GM23248 (cell line): ENCODE results near the gene VWA8.

ENCODE experiments used
- EZH2 ChIP-seq: fragments of 200-600 bp; sonication (generic); IDR thresholded peaks from 2 replicates; pipeline ENCODE4 v1.6.1; 2018; ENCODE audit warnings: antibody characterized with exemption, mild to moderate bottlenecking; ENCODE audit not compliant: insufficient read depth, poor library complexity, severe bottlenecking
- EZH2phosphoT487 ChIP-seq: fragments of 200-600 bp; sonication (generic); IDR thresholded peaks from 2 replicates; pipeline ENCODE4 v1.6.1; 2018; ENCODE audit warnings: antibody characterized with exemption, moderate library complexity, mild to moderate bottlenecking, low read depth; ENCODE audit not compliant: insufficient read depth

DNA sequence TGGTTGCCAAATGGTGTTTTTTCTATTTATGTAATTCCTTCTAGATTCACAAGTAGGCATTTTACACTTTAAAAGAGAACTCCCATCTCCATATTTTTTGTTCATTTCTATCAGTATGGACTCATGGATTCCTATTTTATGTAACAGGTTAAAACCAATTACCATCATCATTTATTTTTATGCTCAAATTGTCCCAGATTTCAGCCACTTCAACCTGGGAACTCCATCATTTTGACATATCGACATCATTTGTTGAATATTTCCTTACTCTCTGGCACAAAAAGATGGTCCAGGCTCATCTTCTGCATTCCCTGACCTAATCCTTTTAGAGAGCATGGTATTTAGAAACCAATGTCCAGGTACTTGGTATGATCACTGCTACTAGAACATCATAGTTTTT, 79.9 kb downstream of the VWA8 start:
- TF ChIP-seq EZH2phosphoT487, result no peak
- TF ChIP-seq EZH2, result no peak
